Mucosa of stomach (tissue), 1 donor: ENCODE results near the gene MACROD1.

Experiments used
- H3K27me3 ChIP-seq: one replicate; pipeline ENCODE4 v1.7.0; 2013; ENCODE audit warnings: mild to moderate bottlenecking, low read length; ENCODE audit not compliant: control insufficient read depth, insufficient read depth
- H3K36me3 ChIP-seq: one replicate; pipeline ENCODE4 v1.7.0; 2013; ENCODE audit warnings: low read length; ENCODE audit not compliant: control insufficient read depth, insufficient read depth
- H3K4me1 ChIP-seq: one replicate; pipeline ENCODE4 v1.7.0; 2013; ENCODE audit warnings: mild to moderate bottlenecking, low read length; ENCODE audit not compliant: control insufficient read depth, insufficient read depth
- H3K4me3 ChIP-seq: one replicate; pipeline ENCODE4 v1.7.0; 2013; ENCODE audit warnings: low read length
- H3K9ac ChIP-seq: one replicate; pipeline ENCODE4 v1.7.0; 2013; ENCODE audit warnings: mild to moderate bottlenecking, low read length, moderate library complexity
- H3K9me3 ChIP-seq: one replicate; pipeline ENCODE4 v1.7.0; 2013; ENCODE audit warnings: mild to moderate bottlenecking, low read length, moderate library complexity; ENCODE audit not compliant: control insufficient read depth
- donor health status: Pancreatic carcinoma.

Gene MACROD1

DNA sequence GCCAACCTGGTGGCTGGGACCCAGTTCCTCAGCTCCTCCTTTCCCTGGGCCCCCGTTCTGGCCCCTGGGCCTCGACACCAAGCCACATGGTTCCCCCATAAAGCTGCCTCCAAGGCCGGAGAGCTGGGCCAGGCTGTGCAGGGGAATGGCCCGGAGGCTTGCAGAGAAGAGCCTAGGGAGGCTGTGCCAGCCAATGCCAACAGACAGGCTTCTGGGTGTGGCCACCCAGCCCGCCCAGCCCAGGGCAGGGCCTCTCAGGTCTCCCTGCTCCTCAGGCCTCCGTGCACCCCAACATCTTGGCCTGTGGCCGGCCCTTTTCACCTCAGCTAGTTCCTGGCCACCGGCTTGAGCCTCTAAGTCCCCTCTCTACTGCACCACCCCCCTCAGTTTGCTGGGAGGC lies 147.6 kb downstream of the MACROD1 start:
- no peaks in the 10 kb centered on the region for H3K36me3 ChIP-seq
- peaks cover 18% of the 10 kb centered on the region for H3K4me1 ChIP-seq
- peaks cover 3% of the 10 kb centered on the region for H3K27me3 ChIP-seq
- no peak overlapping the region for H3K4me3 ChIP-seq
- H3K9ac ChIP-seq = no peak overlapping the region
- H3K9me3 ChIP-seq = no peaks in the 10 kb centered on the region

DNA sequence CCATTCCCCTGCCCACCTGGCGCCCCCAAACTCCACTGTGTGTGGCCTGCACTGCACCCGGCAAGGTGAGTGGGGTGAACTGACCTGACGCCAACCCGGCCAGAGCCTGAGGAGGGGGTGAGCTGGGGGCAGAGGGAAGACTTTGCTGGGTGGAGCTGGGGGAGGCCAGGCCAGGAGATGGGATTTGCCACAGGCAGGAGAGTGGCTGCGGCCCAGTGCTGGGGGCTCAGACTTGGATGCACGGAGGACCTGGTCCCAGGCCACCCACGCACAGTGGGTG lies 148.0 kb downstream of the MACROD1 start:
- no peak overlapping the region for H3K9ac ChIP-seq
- H3K4me1 ChIP-seq = peaks cover 18% of the 10 kb centered on the region
- no peaks in the 10 kb centered on the region for H3K9me3 ChIP-seq
- no peak overlapping the region for H3K4me3 ChIP-seq
- H3K27me3 ChIP-seq = peaks cover 3% of the 10 kb centered on the region
- H3K36me3 ChIP-seq = no peaks in the 10 kb centered on the region

DNA sequence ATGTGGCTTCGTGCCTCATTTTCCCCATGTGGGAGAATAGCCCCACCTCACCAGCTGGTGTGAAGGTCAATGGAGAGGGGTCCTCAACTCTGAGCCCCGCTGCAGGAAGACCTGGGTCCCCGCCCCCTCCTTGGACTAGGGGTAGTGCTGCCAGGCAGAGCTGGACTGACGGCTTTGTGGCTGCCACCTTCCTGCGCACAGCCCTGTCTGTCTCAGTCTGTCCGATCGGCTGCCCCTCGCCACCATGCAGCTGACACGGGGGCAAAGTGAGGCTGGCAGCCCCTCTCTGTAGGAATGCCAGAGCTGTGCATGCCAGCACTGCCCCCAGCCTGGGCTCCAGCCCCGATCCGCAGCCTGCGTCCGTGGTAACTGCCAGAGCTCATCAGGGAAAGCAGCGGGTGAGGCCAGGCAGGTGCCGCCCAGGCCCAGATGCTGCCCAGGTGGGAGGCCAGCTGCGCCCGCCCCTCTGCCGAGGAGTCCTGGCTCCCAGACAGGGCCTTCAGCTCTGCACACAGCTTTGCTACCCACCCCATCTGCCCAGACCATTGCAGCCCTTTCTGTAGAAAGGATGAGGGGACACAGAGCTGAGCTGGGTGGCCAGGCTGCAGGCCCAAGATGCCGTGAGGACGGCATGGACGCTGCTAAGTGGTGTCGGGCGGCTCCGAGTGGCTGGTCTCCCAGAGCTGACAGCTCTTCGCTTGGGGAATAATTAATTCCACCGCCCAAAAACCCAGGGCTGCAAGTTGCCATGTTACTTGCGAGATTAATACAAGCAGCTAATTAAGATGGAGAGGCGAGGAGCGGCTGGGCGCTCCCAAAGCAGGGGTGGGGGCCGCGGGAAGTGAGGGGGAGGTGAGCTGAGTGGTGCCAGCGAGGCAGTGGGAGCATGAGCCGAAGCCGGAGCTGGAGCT lies 149.7 kb downstream of the MACROD1 start:
- Histone ChIP-seq H3K4me3 (no peak overlapping the region), H3K4me1 (peaks cover 22% of the 10 kb centered on the region), H3K9me3 (no peaks in the 10 kb centered on the region), H3K27me3 (peaks cover 3% of the 10 kb centered on the region), H3K9ac (no peak overlapping the region), H3K36me3 (no peaks in the 10 kb centered on the region)

DNA sequence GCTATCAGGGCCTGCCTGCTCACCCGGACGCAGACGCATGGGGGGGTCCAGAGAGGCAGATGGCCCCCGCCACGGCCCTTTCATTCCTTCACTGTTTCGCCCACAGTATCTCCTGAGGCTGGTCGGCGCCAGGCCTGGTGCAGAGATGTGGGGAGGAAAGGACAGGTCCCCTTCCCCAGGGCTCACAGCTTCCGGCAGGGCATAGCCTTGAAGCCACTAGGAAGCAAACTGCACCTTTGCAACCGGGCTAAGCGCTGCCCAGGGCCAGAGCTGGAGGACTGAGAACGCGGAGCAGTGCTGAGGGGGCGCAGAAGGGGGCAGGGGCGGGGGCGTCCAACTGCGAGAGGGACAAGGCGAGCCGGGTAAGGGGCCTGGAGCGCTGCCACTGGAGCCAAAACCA lies 150.4 kb downstream of the MACROD1 start:
- no peaks in the 10 kb centered on the region for H3K9me3 ChIP-seq
- no peak overlapping the region for H3K9ac ChIP-seq
- H3K4me3 ChIP-seq = no peak overlapping the region
- peaks cover 3% of the 10 kb centered on the region for H3K27me3 ChIP-seq
- peaks cover 26% of the 10 kb centered on the region for H3K4me1 ChIP-seq
- H3K36me3 ChIP-seq = no peaks in the 10 kb centered on the region

DNA sequence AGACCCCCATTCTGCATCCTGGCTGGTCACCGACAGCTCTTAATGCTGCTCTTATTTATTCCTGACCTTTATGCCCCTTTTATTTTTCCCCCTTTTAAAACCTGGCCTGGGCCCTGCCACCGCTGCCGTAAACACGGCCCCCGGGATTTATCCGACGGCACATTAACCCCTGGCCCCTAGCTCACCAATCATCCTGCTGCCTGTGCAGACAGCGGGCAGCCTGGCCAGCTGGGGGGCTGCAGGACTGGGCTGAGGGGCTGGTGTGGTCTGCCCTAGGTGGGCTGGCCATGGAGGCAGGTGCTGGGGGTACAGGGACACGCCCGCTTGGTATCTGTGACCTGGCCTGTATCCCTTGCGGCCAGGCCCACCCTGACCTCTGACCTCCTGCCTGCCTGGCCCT lies 151.6 kb downstream of the MACROD1 start:
- H3K36me3 ChIP-seq = no peaks in the 10 kb centered on the region
- H3K4me1 ChIP-seq = peaks cover 26% of the 10 kb centered on the region
- H3K9me3 ChIP-seq = no peaks in the 10 kb centered on the region
- no peak overlapping the region for H3K4me3 ChIP-seq
- peaks cover 4% of the 10 kb centered on the region for H3K27me3 ChIP-seq
- no peak overlapping the region for H3K9ac ChIP-seq

DNA sequence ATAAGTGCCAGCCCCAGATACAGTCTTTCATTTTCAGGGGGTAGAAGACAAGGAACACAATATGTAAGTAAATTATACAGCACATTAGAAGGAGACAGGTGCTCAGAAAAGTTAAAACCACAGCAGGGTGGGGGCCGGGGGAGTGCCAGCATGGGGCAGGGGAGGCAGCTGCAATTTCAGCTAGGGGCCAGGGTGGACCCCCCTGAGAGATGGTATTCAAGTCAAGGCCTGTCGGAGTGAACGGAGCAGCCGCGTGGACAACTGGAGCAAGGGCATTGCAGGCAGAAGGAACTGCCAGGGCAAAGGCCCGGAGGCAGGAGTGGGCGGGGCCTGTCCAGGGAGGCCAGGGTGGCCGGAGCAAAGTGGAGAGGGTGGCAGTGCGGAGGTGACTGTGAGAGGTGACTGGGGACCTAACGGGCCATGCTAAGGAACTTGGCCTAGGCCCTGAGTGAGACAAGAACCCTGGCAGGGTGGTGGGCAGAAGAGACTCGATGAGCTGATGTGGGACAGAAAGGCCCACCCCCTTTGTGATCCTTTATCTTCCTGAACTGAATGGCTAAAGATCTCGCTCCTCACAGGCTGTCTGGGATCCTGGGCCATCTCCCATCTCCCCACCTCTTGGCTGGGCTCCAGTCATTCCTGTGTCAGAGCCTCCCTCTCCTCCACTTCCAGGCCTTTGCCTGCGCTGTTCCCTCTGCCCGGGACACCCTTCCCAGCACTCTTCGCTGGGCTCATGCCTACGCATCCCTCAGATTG lies 152.6 kb downstream of the MACROD1 start:
- peaks cover 20% of the 10 kb centered on the region for H3K4me1 ChIP-seq
- H3K9me3 ChIP-seq = no peaks in the 10 kb centered on the region
- no peaks in the 10 kb centered on the region for H3K36me3 ChIP-seq
- peaks cover 6% of the 10 kb centered on the region for H3K27me3 ChIP-seq
- H3K9ac ChIP-seq = no peak overlapping the region
- no peak overlapping the region for H3K4me3 ChIP-seq

DNA sequence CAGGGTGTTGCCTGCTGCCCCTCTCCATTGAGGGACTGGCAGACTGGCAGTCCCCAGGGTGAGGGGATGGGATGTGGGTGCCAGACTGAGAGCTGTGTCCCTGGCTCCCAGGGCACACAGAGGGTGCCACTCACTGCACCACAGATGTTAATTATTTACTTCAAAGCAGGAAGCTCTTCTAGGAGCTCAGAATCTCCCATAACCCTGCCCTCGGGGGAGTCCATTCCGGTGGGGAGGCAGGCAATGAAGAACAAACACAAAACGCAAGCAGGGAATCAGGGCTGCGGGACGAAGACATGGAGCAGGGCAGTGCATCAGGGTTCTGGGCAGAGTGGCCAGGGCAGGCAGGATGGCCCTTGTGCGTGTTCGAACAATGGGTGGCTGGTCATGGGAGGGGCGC lies 154.5 kb downstream of the MACROD1 start:
- no peaks in the 10 kb centered on the region for H3K9me3 ChIP-seq
- H3K4me1 ChIP-seq = peaks cover 25% of the 10 kb centered on the region
- H3K36me3 ChIP-seq = no peaks in the 10 kb centered on the region
- peaks cover 21% of the 10 kb centered on the region for H3K27me3 ChIP-seq
- H3K4me3 ChIP-seq = no peak overlapping the region
- no peak overlapping the region for H3K9ac ChIP-seq

DNA sequence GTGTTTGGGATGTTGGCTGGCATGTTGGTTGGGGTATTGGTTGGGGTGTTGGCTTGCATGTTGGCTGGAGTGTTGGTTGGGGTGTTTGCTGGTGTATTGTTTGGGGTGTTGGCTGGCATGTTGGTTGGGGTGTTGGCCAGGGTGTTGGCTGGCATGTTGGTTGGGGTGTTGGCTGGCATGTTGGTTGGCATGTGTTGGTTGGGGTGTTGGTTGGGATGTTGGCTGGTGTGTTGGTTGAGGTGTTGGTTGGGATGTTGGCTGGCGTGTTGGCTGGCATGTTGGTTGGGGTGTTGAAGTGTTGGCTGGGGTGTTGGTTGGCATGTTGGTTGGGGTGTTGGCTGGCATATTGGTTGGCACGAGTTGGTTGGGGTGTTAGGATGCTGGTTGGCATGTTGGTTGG lies 155.1 kb downstream of the MACROD1 start:
- Histone ChIP-seq H3K36me3 (no peaks in the 10 kb centered on the region), H3K4me3 (no peak overlapping the region), H3K9ac (no peak overlapping the region), H3K4me1 (peaks cover 25% of the 10 kb centered on the region), H3K9me3 (no peaks in the 10 kb centered on the region), H3K27me3 (peaks cover 27% of the 10 kb centered on the region)

DNA sequence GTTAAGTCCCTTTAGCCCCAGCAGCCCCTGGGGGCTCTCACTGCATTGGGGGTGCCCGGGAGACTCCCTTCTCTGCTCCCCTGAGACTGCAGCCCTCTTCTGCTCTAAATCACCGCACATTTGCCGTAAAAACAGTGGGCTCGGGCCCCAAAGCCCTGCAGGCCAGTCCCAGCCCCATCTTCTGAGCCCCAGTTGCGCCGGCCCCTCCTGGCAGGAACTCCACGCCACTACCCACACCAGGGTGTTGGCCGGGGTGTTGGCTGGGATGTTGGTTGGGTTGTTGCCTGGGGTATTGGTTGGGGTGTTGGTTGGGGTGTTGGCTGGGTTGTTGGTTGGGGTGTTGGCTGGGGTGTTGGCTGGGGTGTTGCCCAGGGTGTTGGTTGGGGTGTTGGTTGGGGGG lies 156.2 kb downstream of the MACROD1 start:
- Histone ChIP-seq H3K9me3 (no peaks in the 10 kb centered on the region), H3K36me3 (no peaks in the 10 kb centered on the region), H3K9ac (no peak overlapping the region), H3K4me1 (peaks cover 25% of the 10 kb centered on the region), H3K4me3 (no peak overlapping the region), H3K27me3 (peaks cover 27% of the 10 kb centered on the region)

DNA sequence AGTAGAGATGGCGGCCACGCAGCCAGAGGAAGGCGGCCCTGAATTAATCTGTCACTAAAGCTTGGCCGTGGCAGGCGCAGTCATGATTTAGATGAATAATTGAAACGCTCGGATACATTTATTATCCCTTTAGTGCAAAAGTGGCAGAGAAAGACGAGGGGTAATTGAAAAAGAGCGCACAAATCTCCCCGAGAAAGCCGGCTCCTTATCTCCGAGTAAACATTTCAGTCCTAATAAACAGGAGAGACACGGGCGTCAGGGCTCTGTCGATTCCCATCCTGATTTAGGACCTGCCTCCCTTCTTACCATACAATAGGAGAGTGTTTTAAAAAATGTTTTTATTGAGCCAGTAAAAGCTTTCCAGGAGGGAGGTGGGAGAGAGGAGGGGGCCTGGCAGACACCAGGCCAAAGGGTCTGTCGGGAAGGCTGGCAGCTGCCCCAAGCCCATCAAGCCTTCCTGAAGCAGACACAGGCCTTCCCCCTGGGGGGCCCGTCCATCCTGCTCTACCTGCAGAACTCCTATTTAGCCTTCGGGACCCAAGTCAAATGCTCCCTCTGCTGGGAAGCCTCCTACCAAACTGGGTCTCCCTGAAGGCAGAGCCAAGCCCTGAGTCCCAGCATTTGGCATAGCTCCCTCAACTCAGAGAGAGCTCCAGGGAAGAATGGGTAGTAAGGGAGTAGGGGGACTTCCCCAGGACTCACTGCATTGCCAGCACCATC lies 156.8 kb downstream of the MACROD1 start:
- no peaks in the 10 kb centered on the region for H3K9me3 ChIP-seq
- no peak overlapping the region for H3K9ac ChIP-seq
- no peak overlapping the region for H3K4me3 ChIP-seq
- H3K4me1 ChIP-seq = peaks cover 25% of the 10 kb centered on the region
- peaks cover 27% of the 10 kb centered on the region for H3K27me3 ChIP-seq
- H3K36me3 ChIP-seq = no peaks in the 10 kb centered on the region

DNA sequence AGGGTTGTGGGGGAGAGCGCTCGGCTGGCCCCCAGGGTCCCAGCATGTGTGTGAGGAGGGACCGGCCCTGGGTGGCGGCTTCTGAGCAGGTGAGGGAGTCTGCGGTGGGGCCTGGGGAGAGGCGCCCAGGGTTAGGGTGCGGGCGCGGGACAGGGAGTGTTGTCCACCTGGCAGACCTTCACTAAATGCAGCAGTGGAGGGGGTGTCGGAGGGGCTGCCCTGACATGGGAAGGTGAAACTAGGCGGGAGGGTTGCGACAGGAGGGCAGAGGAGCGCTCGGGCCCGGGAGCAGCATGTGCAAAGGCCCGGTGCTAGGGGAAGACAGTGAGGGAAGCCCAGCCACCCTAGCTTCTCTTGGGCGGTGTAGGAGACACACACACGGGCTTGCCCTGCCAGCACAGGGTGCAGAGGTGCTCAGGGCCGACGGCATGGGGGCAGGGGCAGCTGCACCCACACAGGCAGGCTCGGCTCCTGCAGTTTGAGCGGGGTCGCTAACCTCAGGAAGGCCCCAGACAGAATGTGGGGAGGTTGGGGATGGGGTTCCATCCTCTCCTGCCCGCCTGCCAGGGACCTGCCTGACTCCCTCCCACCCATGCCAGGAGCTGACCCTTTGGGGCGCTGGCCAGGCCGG lies 157.5 kb downstream of the MACROD1 start:
- H3K4me1 ChIP-seq = peaks cover 25% of the 10 kb centered on the region
- H3K27me3 ChIP-seq = peaks cover 27% of the 10 kb centered on the region
- H3K36me3 ChIP-seq = no peaks in the 10 kb centered on the region
- no peaks in the 10 kb centered on the region for H3K9me3 ChIP-seq
- peak overlapping the region; percentile 39 for H3K9ac ChIP-seq
- no peak overlapping the region for H3K4me3 ChIP-seq
